HepG2 (cell line): ENCODE results near the gene RYK. TPM values are rescaled to one million over a fixed set of nuclear protein-coding genes. Genes with fewer than 3 reads are reported as not detected.

Source experiments
- ATAC-seq: fragments of 200-7000 bp; cut with Tn5 transposase; 3 replicates; pipeline ENCODE4 v1.9.1; 2020; ENCODE audit warnings: mild to moderate bottlenecking, moderate library complexity
- BruUV-seq: library from RNA; stranded (reverse); fragments of 400-500 nt; replicated peaks from 2 replicates; lab custom pipeline; 2021; lab: Mats Ljungman, UMichigan
- CTCF ChIA-PET: fragments of 300-600 bp; formaldehyde crosslinking; extraction: SDS; loops from one replicate; lab custom pipeline; 2021; ENCODE audit warnings: low total read pairs, inconsistent platforms, low intra/inter-chr PET ratio; lab: Yijun Ruan, JAX
- POLR2A ChIA-PET: fragments of 350-600 bp; sonication (Branson Sonifier 250); formaldehyde crosslinking; loops from one replicate; lab custom pipeline; 2020; ENCODE audit warnings: antibody characterized with exemption, inconsistent platforms; lab: Yijun Ruan, JAX
- DNase-seq: peaks from one replicate; pipeline ENCODE4 v3.0.0-alpha.2; 2015; ENCODE audit warnings: low spot score
- FAIRE-seq: peaks from 3 replicates; lab custom pipeline; 2011; peaks lifted over from hg19 to GRCh38; lab: Jason Lieb, UNC
- H2AFZ ChIP-seq: one replicate; pipeline ENCODE4 v1.6.1; 2011; ENCODE audit warnings: low read length, inconsistent platforms
- H3K27ac ChIP-seq: fragments of 300-600 bp; 3 replicates; pipeline ENCODE4 v1.8.0; 2011; ENCODE audit warnings: mixed run types, mild to moderate bottlenecking, mixed read lengths, low read length, inconsistent platforms; ENCODE audit not compliant: insufficient read depth; ENCODE audit errors: extremely low read length
- H3K27me3 ChIP-seq, 2 experiments: fragments of 200-600 bp in 1 of 2; 2 replicates in 1 of 2; 3 replicates in 1 of 2; pipeline versions ENCODE4 v1.6.0 to v1.8.0; 2011; ENCODE audit warnings: low read length in 2 of 2, mild to moderate bottlenecking in 2 of 2, moderate library complexity in 2 of 2, inconsistent platforms in 1 of 2; ENCODE audit not compliant: insufficient read depth in 2 of 2, control insufficient read depth in 1 of 2
- H3K36me3 ChIP-seq, 2 experiments: fragments of 200-600 bp in 1 of 2; replicated peaks in 1 of 2; 2 replicates in 1 of 2; 3 replicates in 1 of 2; pipeline versions ENCODE4 v1.5.1 to v1.8.0; 2011; ENCODE audit warnings: low read length in 2 of 2, inconsistent platforms in 1 of 2; ENCODE audit not compliant: insufficient read depth in 2 of 2, control insufficient read depth in 1 of 2
- H3K4me1 ChIP-seq: 2 replicates; pipeline ENCODE4 v1.5.1; 2012; ENCODE audit warnings: low read length, inconsistent platforms; ENCODE audit not compliant: insufficient read depth
- H3K4me2 ChIP-seq: 2 replicates; pipeline ENCODE4 v1.6.0; 2011; ENCODE audit warnings: low read depth, low read length, inconsistent platforms
- H3K4me3 ChIP-seq, 3 experiments: fragments of 200-600 bp in 1 of 3; sonication (generic), shearing (Covaris generic) in 1 of 3; replicated peaks in 1 of 3; 2 replicates each; pipeline ENCODE4 v1.5.1; 2011 to 2016; ENCODE audit warnings: low read length in 3 of 3, inconsistent platforms in 2 of 3, low read depth in 2 of 3, mild to moderate bottlenecking in 2 of 3, control low read depth in 1 of 3, mixed read lengths in 1 of 3; ENCODE audit not compliant: insufficient read depth in 1 of 3
- H3K79me2 ChIP-seq: one replicate; pipeline ENCODE4 v1.6.1; 2011; ENCODE audit warnings: low read length, inconsistent platforms; ENCODE audit not compliant: insufficient read depth
- H3K9ac ChIP-seq: 2 replicates; pipeline ENCODE4 v1.6.0; 2011; ENCODE audit warnings: mild to moderate bottlenecking, low read depth, low read length, inconsistent platforms; ENCODE audit not compliant: insufficient read depth
- H3K9me3 ChIP-seq: 2 replicates; pipeline ENCODE4 v1.5.1; 2012; ENCODE audit warnings: mild to moderate bottlenecking, low read length
- H4K20me1 ChIP-seq: 2 replicates; pipeline ENCODE4 v1.6.0; 2011; ENCODE audit warnings: inconsistent platforms, mild to moderate bottlenecking, low read length, moderate library complexity; ENCODE audit not compliant: insufficient read depth
- STAG1 ChIP-seq: sonication (generic); formaldehyde crosslinking; IDR thresholded peaks from 2 replicates; pipeline ENCODE4 v1.4.0; 2020; ENCODE audit warnings: missing genetic modification reagents
- ZFY ChIP-seq: sonication (generic); formaldehyde crosslinking; IDR thresholded peaks from 2 replicates; pipeline ENCODE4 v1.4.0; 2020; ENCODE audit warnings: missing genetic modification reagents
- ZNF329 ChIP-seq: sonication (generic); formaldehyde crosslinking; IDR thresholded peaks from 2 replicates; pipeline ENCODE4 v1.9.0; 2021; ENCODE audit warnings: low read depth, mild to moderate bottlenecking, missing genetic modification reagents
- WGBS: methylation state at CpG from one replicate; pipeline ENCODE4 v1.1.6; 2017; ENCODE audit warnings: low lambda C conversion rate; 5-methylcytosine and 5-hydroxymethylcytosine counted together
- in situ Hi-C: cut with HindIII; loops from 2 replicates; pipeline ENCODE4 v1.10.0; 2017; ENCODE audit warnings: low pct_unique_long_range_greater_than_20kb; ENCODE audit not compliant: extremely low pct_ligation_motif_present
- intact Hi-C: fragments of 100-400 bp; cut with micrococcal nuclease; formaldehyde crosslinking; loops from one replicate; pipeline ENCODE4 v1.10.0; 2022; ENCODE audit not compliant: unreplicated experiment
- polyA plus RNA-seq, 8 experiments: library from polyadenylated mRNA; depleted of rRNA in 3 of 8; stranded (reverse) in 7 of 8; unstranded in 1 of 8; fragments of >200 nt; fragmentation: Illumina TruSeq in 4 of 8; extraction: Trizol in 4 of 8; gene quantifications; 2 replicates each; pipeline versions ENCODE4 v1.2.1 to v1.2.3, GENCODE V29; 2011 to 2016; ENCODE audit warnings: low read depth in 4 of 8, missing spikeins in 1 of 8, mixed read lengths in 1 of 8; ENCODE audit not compliant: insufficient read depth in 1 of 8
- total RNA-seq, 5 experiments: library from RNA; depleted of rRNA; stranded (reverse); fragments of >200 nt; fragmentation: Illumina TruSeq; extraction: Trizol; gene quantifications; 2 replicates each; pipeline ENCODE4 v1.2.3, GENCODE V29; 2016; ENCODE audit warnings: low read depth in 1 of 5
- TF ChIP-seq, protein P1 (sequence below): IDR thresholded peaks from 2 replicates; pipeline ENCODE4 v1.6.1; 2016; ENCODE audit warnings: control low read depth
- TF ChIP-seq, protein P2 (sequence below): sonication (generic); formaldehyde crosslinking; IDR thresholded peaks from 2 replicates; pipeline ENCODE4 v1.5.0; 2020; ENCODE audit warnings: mild to moderate bottlenecking, missing genetic modification reagents, moderate library complexity

RYK gene
- total and polyA plus RNA-seq, 2 of the 13 experiments (the other 11 are each of a cell fraction or from before 2014, with no cell fraction given): 35.0 to 66.2 TPM

DNA sequence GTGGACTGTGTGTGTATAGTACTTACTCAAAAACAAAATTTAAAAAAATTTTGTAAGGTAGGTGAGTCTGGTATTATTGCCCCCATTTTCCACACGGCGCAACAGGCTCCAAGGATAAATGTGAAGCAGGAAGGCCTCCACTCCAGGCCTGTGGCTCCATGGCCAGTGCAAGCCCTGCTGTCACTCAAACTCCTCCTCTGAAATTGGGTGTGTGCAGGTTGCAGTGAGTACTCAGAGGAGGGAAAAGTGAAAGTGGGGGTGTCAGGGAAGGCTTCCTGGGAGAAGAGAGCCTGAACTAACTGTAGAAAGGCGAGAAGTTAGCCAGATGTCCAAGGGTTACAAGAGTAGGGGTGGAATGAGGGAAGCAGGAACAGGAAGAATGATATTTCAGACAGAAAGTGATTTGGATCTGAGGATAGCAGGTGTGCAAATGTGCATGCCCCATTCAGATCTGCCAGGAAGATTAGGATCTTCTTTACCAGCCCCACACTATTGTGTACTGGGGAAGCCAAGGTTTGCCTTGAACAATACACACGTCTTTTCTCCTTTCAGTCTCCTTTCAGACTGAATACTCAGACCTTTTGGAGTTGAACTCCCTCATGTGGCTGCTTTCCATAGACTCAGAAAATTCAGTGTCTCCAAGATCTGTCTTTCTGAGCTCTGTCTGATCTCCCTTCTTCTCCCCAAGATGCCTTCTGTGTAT, 48.7 kb upstream of the RYK start:
- H3K9ac ChIP-seq: 0 out of 2 replicates have a peak overlapping the region, but pooled peaks have one; percentile 12
- WGBS: 18% methylated on average over 4 of the region's 4 CpGs
- H3K27me3 ChIP-seq: no peaks in the 10 kb centered on the region
- H3K79me2 ChIP-seq: no peaks in the 10 kb centered on the region
- peak; percentile 51 for TF ChIP-seq STAG1 (CRISPR knock-in tag)
- TF ChIP-seq, protein P1, sequence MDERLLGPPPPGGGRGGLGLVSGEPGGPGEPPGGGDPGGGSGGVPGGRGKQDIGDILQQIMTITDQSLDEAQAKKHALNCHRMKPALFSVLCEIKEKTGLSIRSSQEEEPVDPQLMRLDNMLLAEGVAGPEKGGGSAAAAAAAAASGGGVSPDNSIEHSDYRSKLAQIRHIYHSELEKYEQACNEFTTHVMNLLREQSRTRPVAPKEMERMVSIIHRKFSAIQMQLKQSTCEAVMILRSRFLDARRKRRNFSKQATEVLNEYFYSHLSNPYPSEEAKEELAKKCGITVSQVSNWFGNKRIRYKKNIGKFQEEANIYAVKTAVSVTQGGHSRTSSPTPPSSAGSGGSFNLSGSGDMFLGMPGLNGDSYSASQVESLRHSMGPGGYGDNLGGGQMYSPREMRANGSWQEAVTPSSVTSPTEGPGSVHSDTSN (CRISPR knock-in tag): peak; percentile 65; the same call in 1 of the 2 replicates
- TF ChIP-seq, protein P2, sequence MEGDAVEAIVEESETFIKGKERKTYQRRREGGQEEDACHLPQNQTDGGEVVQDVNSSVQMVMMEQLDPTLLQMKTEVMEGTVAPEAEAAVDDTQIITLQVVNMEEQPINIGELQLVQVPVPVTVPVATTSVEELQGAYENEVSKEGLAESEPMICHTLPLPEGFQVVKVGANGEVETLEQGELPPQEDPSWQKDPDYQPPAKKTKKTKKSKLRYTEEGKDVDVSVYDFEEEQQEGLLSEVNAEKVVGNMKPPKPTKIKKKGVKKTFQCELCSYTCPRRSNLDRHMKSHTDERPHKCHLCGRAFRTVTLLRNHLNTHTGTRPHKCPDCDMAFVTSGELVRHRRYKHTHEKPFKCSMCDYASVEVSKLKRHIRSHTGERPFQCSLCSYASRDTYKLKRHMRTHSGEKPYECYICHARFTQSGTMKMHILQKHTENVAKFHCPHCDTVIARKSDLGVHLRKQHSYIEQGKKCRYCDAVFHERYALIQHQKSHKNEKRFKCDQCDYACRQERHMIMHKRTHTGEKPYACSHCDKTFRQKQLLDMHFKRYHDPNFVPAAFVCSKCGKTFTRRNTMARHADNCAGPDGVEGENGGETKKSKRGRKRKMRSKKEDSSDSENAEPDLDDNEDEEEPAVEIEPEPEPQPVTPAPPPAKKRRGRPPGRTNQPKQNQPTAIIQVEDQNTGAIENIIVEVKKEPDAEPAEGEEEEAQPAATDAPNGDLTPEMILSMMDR: peak; percentile 55
- 0 out of 2 replicates have a peak, but pooled peaks have one; percentile 26 for TF ChIP-seq ZFY (CRISPR knock-in tag)
- TF ChIP-seq ZNF329 (CRISPR knock-in tag): no peak
- H3K27ac ChIP-seq: no peak overlapping the region
- peaks cover 3% of the 10 kb centered on the region; the same call in 1 of the 2 replicates for H3K9me3 ChIP-seq
- H3K4me1 ChIP-seq: peaks cover 10% of the 10 kb centered on the region; the same call in 1 of the 2 replicates
- DNase-seq: no peak
- BruUV-seq: no TSS peak
- intact Hi-C loops: loop anchor here (2.0 to 5.0 kb wide), 3 partner anchors 47 to 102 kb away; partner anchors contain the start of gene RYK
- H4K20me1 ChIP-seq: no peaks in the 10 kb centered on the region
- ChIA-PET CTCF (interaction anchor here (0.6 to 1.7 kb wide), 4 partner anchors 86 to 102 kb away, joined by 3 to 4 read pairs (median 3); no protein-coding TSS in a partner anchor), POLR2A (no interaction called here)
- peak; percentile 74 for ATAC-seq
- H3K4me2 ChIP-seq: peak overlapping the region; percentile 66
- H2AFZ ChIP-seq: peak overlapping the region; percentile 88
- in situ Hi-C loops: no loop called here
- no peak for FAIRE-seq
- no peaks in the 10 kb centered on the region for H3K36me3 ChIP-seq
- H3K4me3 ChIP-seq: peak overlapping the region in 1 of 3 experiments; percentile 39; a peak in 2 of 6 replicates
